HEK293 (cell line): Measurements from ENCODE around the gene RASSF8.

ENCODE experiments used
- CTCF ChIA-PET: fragments of 350-600 bp; formaldehyde crosslinking; extraction: SDS; loops from one replicate; lab custom pipeline; 2021; ENCODE audit warnings: antibody characterized with exemption; lab: Yijun Ruan, JAX
- POLR2A ChIA-PET: fragments of 300-600 bp; formaldehyde crosslinking; extraction: SDS; loops from one replicate; lab custom pipeline; 2020; ENCODE audit warnings: antibody characterized with exemption, inconsistent platforms; lab: Yijun Ruan, JAX
- H3K27ac ChIP-seq: fragments of 200-500 bp; sonication (Bioruptor generic); 2 replicates; pipeline ENCODE4 v1.5.1; 2014; ENCODE audit warnings: low read depth, low read length, control low read depth, inconsistent platforms; ENCODE audit errors: extremely low read depth
- H3K36me3 ChIP-seq, 2 experiments: fragments of 200-500 bp in 1 of 2; sonication (Bioruptor generic) in 1 of 2; 1 replicate in 1 of 2; 2 replicates in 1 of 2; pipeline ENCODE4 v1.5.1; 2014 to 2017; ENCODE audit warnings: inconsistent platforms in 2 of 2, low read length in 2 of 2; ENCODE audit not compliant: control insufficient read depth in 2 of 2, insufficient read depth in 1 of 2
- H3K4me1 ChIP-seq: fragments of 200-500 bp; sonication (Bioruptor generic); 2 replicates; pipeline ENCODE4 v1.5.1; 2014; ENCODE audit warnings: mild to moderate bottlenecking, low read length, inconsistent platforms; ENCODE audit not compliant: control insufficient read depth, insufficient read depth
- H3K4me3 ChIP-seq: 2 replicates; pipeline ENCODE4 v1.5.1; 2011; ENCODE audit warnings: low read depth, mild to moderate bottlenecking, control low read depth, low read length, moderate library complexity
- H3K9me3 ChIP-seq: fragments of 200-500 bp; sonication (Bioruptor generic); 2 replicates; pipeline ENCODE4 v1.5.1; 2014; ENCODE audit warnings: low read depth, low read length, inconsistent platforms; ENCODE audit not compliant: control insufficient read depth, insufficient read depth
- AEBP2 ChIP-seq: fragments of 450-650 bp; formaldehyde crosslinking; IDR thresholded peaks from 2 replicates; pipeline ENCODE4 v1.5.1; 2016; ENCODE audit warnings: missing biosample characterization, missing genetic modification characterization, borderline replicate concordance
- ATF2 ChIP-seq: fragments of 450-650 bp; formaldehyde crosslinking; IDR thresholded peaks from 2 replicates; pipeline ENCODE4 v1.5.1; 2016; ENCODE audit warnings: missing biosample characterization, missing genetic modification characterization, low read depth
- KLF10 ChIP-seq: fragments of 450-650 bp; IDR thresholded peaks from 2 replicates; pipeline ENCODE4 v1.5.1; 2018; ENCODE audit warnings: missing biosample characterization, mild to moderate bottlenecking, missing genetic modification characterization
- PRDM4 ChIP-seq: fragments of 450-650 bp; formaldehyde crosslinking; IDR thresholded peaks from 2 replicates; pipeline ENCODE4 v1.5.1; 2017; ENCODE audit warnings: missing biosample characterization, missing genetic modification characterization
- SCRT1 ChIP-seq: fragments of 450-650 bp; formaldehyde crosslinking; IDR thresholded peaks from 2 replicates; pipeline ENCODE4 v1.5.1; 2016; ENCODE audit warnings: missing biosample characterization, missing genetic modification characterization, borderline replicate concordance
- SP7 ChIP-seq: fragments of 450-650 bp; formaldehyde crosslinking; IDR thresholded peaks from 2 replicates; pipeline ENCODE4 v1.5.1; 2016; ENCODE audit warnings: missing biosample characterization, missing genetic modification characterization
- ZBTB20 ChIP-seq: fragments of 450-650 bp; formaldehyde crosslinking; IDR thresholded peaks from 2 replicates; pipeline ENCODE4 v1.5.1; 2016; ENCODE audit warnings: missing biosample characterization, missing genetic modification characterization
- ZBTB48 ChIP-seq: fragments of 450-650 bp; formaldehyde crosslinking; IDR thresholded peaks from 2 replicates; pipeline ENCODE4 v1.5.1; 2016; ENCODE audit warnings: missing biosample characterization, missing genetic modification characterization
- ZBTB8A ChIP-seq: fragments of 450-650 bp; formaldehyde crosslinking; IDR thresholded peaks from 2 replicates; pipeline ENCODE4 v1.5.1; 2016; ENCODE audit warnings: missing biosample characterization, missing genetic modification characterization
- ZNF175 ChIP-seq: fragments of 450-650 bp; formaldehyde crosslinking; IDR thresholded peaks from 2 replicates; pipeline ENCODE4 v1.5.1; 2016; ENCODE audit warnings: missing biosample characterization, missing genetic modification characterization
- ZNF239 ChIP-seq: fragments of 450-650 bp; formaldehyde crosslinking; IDR thresholded peaks from 2 replicates; pipeline ENCODE4 v1.5.1; 2016; ENCODE audit warnings: missing biosample characterization, missing genetic modification characterization
- ZNF248 ChIP-seq: fragments of 450-650 bp; formaldehyde crosslinking; IDR thresholded peaks from 2 replicates; pipeline ENCODE4 v1.5.1; 2017; ENCODE audit warnings: missing biosample characterization, missing genetic modification characterization
- ZNF266 ChIP-seq: fragments of 450-650 bp; formaldehyde crosslinking; IDR thresholded peaks from 2 replicates; pipeline ENCODE4 v1.5.1; 2016; ENCODE audit warnings: missing biosample characterization, missing genetic modification characterization, low read depth
- ZNF280D ChIP-seq: fragments of 450-650 bp; formaldehyde crosslinking; IDR thresholded peaks from 2 replicates; pipeline ENCODE4 v1.5.1; 2016; ENCODE audit warnings: missing biosample characterization, missing genetic modification characterization
- ZNF549 ChIP-seq: fragments of 450-650 bp; IDR thresholded peaks from 2 replicates; pipeline ENCODE4 v1.5.1; 2018; ENCODE audit warnings: missing biosample characterization, missing genetic modification characterization, mild to moderate bottlenecking, inconsistent platforms, moderate library complexity
- ZNF555 ChIP-seq: fragments of 450-650 bp; formaldehyde crosslinking; conservative IDR thresholded peaks from 2 replicates; pipeline ENCODE4 v1.5.1; 2017; ENCODE audit warnings: missing biosample characterization, mild to moderate bottlenecking, missing genetic modification characterization, inconsistent platforms
- ZNF624 ChIP-seq: fragments of 450-650 bp; formaldehyde crosslinking; IDR thresholded peaks from 2 replicates; pipeline ENCODE4 v1.5.1; 2017; ENCODE audit warnings: missing biosample characterization, missing genetic modification characterization
- ZNF792 ChIP-seq: fragments of 450-650 bp; formaldehyde crosslinking; IDR thresholded peaks from 2 replicates; pipeline ENCODE4 v1.5.1; 2016; ENCODE audit warnings: missing biosample characterization, missing genetic modification characterization
- TF ChIP-seq, protein P1 (sequence below): fragments of 450-650 bp; formaldehyde crosslinking; IDR thresholded peaks from 2 replicates; pipeline ENCODE4 v1.5.1; 2016; ENCODE audit warnings: missing biosample characterization, missing genetic modification characterization
- TF ChIP-seq, protein P2 (sequence below): fragments of 450-650 bp; formaldehyde crosslinking; IDR thresholded peaks from 2 replicates; pipeline ENCODE4 v1.5.1; 2016; ENCODE audit warnings: missing biosample characterization, missing genetic modification characterization
- TF ChIP-seq, protein P3 (sequence below): fragments of 450-650 bp; formaldehyde crosslinking; IDR thresholded peaks from 2 replicates; pipeline ENCODE4 v1.5.1; 2017; ENCODE audit warnings: missing biosample characterization, missing genetic modification characterization

Gene RASSF8

GRCh38 chr12:25972783-25973182 lies 14.3 kb downstream of the RASSF8 start (continued):
- TF ChIP-seq ZBTB48 (no peak), SCRT1 (tag by site-specific recombination) (no peak), ZNF248 (tag by site-specific recombination) (no peak), ZNF175 (tag by site-specific recombination) (no peak), ZNF549 (tag by site-specific recombination) (no peak), ZNF792 (no peak), ZNF266 (tag by site-specific recombination) (no peak)

GRCh38 chr12:25975179-25975578 lies 16.7 kb downstream of the RASSF8 start:
- TF ChIP-seq ZBTB20 (0 out of 2 replicates have a peak, but pooled peaks have one; percentile 22), ZNF280D (tag by site-specific recombination) (no peak)
- POLR2A ChIA-PET = interaction anchor here (0.6 kb wide), 1 partner anchor 367 kb away, joined by 7 read pairs; no protein-coding TSS in a partner anchor
- CTCF ChIA-PET = interaction anchor here (0.6 to 1.3 kb wide), 4 partner anchors 11 to 372 kb away, joined by 3 to 6 read pairs (median 4); no protein-coding TSS in a partner anchor

GRCh38 chr12:25975682-25976081 lies 17.2 kb downstream of the RASSF8 start:
- Histone ChIP-seq H3K36me3 (no peaks in the 10 kb centered on the region), H3K4me1 (peaks cover 27% of the 10 kb centered on the region), H3K27ac (no peak overlapping the region), H3K4me3 (no peak overlapping the region), H3K9me3 (no peaks in the 10 kb centered on the region)
- ChIA-PET POLR2A (interaction anchor here (0.6 kb wide), 1 partner anchor 367 kb away, joined by 7 read pairs; no protein-coding TSS in a partner anchor), CTCF (interaction anchor here (0.6 to 1.3 kb wide), 2 partner anchors 12 to 41 kb away, joined by 4 to 6 read pairs; no protein-coding TSS in a partner anchor)
- TF ChIP-seq ZNF239 (tag by site-specific recombination) (no peak), SP7 (tag by site-specific recombination) (no peak), ZNF624 (no peak), ZNF555 (tag by site-specific recombination) (no peak), PRDM4 (tag by site-specific recombination) (no peak), ATF2 (no peak), KLF10 (tag by site-specific recombination) (no peak), ZBTB8A (tag by site-specific recombination) (no peak), AEBP2 (tag by site-specific recombination) (no peak)
- TF ChIP-seq, protein P1, sequence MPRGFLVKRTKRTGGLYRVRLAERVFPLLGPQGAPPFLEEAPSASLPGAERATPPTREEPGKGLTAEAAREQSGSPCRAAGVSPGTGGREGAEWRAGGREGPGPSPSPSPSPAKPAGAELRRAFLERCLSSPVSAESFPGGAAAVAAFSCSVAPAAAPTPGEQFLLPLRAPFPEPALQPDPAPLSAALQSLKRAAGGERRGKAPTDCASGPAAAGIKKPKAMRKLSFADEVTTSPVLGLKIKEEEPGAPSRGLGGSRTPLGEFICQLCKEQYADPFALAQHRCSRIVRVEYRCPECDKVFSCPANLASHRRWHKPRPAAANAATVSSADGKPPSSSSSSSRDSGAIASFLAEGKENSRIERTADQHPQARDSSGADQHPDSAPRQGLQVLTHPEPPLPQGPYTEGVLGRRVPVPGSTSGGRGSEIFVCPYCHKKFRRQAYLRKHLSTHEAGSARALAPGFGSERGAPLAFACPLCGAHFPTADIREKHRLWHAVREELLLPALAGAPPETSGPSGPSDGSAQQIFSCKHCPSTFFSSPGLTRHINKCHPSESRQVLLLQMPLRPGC (tag by site-specific recombination) = no peak
- TF ChIP-seq, protein P2, sequence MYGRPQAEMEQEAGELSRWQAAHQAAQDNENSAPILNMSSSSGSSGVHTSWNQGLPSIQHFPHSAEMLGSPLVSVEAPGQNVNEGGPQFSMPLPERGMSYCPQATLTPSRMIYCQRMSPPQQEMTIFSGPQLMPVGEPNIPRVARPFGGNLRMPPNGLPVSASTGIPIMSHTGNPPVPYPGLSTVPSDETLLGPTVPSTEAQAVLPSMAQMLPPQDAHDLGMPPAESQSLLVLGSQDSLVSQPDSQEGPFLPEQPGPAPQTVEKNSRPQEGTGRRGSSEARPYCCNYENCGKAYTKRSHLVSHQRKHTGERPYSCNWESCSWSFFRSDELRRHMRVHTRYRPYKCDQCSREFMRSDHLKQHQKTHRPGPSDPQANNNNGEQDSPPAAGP (tag by site-specific recombination) = no peak
- TF ChIP-seq, protein P3, sequence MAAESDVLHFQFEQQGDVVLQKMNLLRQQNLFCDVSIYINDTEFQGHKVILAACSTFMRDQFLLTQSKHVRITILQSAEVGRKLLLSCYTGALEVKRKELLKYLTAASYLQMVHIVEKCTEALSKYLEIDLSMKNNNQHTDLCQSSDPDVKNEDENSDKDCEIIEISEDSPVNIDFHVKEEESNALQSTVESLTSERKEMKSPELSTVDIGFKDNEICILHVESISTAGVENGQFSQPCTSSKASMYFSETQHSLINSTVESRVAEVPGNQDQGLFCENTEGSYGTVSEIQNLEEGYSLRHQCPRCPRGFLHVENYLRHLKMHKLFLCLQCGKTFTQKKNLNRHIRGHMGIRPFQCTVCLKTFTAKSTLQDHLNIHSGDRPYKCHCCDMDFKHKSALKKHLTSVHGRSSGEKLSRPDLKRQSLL (tag by site-specific recombination) = no peak

More at GRCh38 chr12:25975179-25975578, 16.7 kb downstream of the RASSF8 start:
- Histone ChIP-seq H3K4me1 (peaks cover 23% of the 10 kb centered on the region), H3K4me3 (no peak overlapping the region), H3K36me3 (no peaks in the 10 kb centered on the region), H3K9me3 (no peaks in the 10 kb centered on the region), H3K27ac (no peak overlapping the region)
